GM19193 (cell line): ENCODE measurements around the gene ADGRF1.

Experiments
- POLR2A ChIP-seq: IDR thresholded peaks from 4 replicates; pipeline ENCODE4 v1.6.1; 2011; ENCODE audit not compliant: insufficient read depth, insufficient read length; ENCODE audit errors: extremely low read depth

ADGRF1 gene

GRCh38 chr6:46973029-46973428 lies 69.1 kb downstream of the ADGRF1 start:
- no peak for TF ChIP-seq POLR2A

DNA sequence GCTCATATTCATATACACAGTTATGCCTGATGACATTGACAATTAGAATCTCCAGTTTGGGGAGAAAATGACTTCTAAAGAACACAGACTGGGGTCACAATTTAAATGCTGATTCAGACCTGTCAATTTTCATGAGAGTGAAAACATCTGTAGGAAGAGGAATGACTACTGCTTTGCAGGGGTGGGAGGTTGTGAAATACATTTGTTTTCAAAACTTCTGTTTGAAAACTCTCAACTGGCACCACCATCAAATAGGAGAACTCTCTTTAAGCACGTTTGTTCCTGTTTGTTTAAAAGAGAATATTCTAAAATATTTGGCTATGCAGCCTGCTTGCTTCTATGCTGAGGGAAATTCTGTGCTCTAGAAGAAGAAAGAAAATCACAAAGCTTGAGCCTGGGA lies 69.6 kb downstream of the ADGRF1 start:
- no peak for TF ChIP-seq POLR2A

- TF ChIP-seq POLR2A = no peak
Observed at GRCh38 chr6:46969206-46969605, 72.9 kb downstream of the ADGRF1 start.

DNA sequence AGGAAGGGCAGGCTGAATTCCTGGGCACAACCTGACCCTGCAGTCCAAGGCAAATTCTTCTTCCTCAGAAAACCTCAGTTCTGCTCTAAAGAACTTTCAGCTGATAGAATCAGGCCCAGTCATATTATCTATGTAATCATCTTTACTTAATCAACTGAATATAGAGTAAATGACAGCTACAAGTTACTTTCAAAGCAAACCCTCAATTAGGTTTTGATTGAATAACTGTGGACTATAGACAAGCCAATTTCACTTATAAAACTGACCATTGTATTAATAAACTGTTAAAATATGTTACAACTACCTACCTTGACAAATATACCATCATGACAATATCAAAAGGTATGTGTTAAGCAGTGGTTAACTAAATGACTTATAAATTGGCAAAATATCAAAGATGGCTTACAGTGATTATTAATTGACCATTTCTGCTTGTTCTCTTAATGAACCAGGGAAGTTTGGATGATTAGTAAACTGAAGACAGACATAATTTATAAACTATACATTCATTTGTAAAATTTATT lies 74.2 kb downstream of the ADGRF1 start:
- no peak for TF ChIP-seq POLR2A

DNA sequence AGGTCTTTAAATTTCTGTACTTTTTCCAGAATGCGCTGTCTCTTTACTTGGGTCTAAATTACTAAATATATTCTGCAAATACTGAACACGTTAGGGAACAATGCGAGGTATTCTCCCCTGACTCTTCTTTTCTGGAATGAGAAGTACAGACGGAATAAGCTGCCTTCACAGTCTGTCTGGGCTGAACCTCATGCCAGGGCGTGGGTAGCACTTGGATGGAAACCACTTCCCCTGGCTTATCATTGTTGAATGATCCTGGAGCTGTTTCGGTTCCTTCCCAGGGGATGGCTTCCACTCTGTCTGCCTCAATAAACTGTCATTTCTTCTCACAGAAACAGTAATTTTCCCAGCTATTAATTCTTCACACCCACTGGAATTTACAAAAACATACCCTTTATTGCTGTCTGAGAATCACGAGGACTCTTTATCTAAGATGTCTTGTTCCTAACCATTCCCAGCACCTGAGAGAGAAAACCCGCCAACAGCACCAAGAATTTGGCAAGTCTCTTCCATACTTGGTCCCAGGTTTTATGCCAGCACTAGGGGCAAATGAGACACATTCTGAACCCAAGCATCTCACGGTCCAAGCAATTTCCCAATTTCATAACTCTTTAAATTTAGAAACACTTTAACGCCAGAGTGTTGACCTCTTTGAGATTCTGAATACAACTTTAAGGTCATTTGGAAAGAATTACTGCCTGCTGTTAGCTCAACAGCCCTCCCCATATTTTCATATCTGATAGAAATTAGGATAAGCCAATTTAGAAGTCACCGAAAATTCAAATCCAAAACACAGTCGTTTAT lies 77.2 kb downstream of the ADGRF1 start:
- TF ChIP-seq POLR2A = no peak

DNA sequence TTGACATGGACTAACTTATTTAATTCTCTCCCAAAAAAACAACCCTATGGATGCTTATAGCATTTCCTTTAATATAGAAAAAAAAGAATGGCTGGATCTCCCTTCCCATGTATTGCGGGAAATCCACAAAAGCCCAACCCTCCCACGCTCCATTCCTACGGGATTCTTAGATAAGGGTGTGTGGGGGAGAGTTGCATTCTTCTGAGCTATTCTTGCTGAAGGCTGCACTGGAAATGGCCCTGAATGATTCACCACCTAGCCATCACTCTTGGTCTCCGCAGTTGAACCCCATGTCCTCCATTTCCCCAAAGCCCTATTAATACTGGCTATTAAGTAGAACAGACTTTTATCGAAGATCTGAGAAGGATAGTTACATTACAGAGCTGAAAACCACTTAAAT lies 78.5 kb downstream of the ADGRF1 start:
- TF ChIP-seq POLR2A = no peak

GRCh38 chr6:46963039-46963438 lies 79.1 kb downstream of the ADGRF1 start:
- no peak for TF ChIP-seq POLR2A

- no peak for TF ChIP-seq POLR2A
Observed at GRCh38 chr6:46961711-46962110, 80.4 kb downstream of the ADGRF1 start.

DNA sequence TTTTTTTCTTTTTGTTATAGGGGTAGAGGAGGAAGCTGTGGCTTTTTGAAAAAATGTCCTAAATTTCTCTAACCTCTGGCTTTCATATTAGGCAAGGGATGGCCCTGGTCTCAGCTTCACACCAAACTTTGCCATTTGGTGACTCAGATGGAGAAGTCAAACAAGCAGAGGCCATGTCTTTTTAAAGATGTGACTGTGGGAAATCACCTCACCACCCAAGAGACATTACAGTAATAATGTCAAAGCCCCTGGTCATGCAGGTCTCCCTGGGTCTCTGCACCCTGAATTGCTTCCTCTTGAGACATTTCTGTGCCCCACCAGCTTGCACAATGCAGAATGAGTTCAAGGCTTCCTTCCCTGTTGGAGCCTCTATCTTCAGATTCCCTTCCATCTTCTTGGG lies 80.9 kb downstream of the ADGRF1 start:
- no peak for TF ChIP-seq POLR2A

DNA sequence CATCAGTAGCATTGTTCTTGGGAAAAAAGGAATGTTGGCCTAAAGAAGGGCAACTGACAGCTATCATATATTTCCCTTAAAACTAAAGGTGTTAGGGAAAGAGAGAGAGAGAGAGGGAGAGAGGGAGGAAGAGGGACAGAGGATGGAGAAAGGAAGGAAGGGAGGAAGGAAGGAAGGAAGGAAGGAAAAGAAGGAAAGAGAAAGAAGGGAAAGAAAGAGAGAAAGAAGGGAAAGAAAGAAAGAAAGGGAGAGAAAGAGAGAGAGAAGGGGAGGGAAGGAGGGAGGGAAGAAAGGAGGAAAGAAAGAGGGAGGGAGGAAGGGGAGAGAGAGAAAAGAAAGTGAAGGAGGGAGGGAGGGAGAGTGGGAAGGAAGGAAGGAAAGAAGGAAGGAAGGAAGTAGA lies 82.7 kb downstream of the ADGRF1 start:
- TF ChIP-seq POLR2A = no peak

DNA sequence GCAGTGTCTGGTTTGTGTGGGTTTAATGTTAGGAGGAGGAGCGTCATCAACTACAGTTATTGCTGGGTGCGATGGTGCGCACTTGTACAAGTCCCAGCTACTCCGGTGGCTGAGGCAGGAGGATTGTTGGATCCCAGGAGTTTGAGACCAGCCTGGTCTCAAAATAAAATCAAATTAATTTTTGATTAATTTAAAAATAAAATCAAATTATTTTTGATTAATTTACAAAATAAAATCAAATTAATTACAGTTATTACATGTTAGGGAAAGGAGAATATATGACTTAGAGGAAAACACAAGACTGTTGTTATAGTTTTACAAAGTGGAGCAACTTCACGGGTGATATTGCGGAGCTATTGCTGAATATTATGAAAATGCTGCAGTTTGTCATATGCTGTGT lies 85.7 kb downstream of the ADGRF1 start:
- TF ChIP-seq POLR2A = no peak

GRCh38 chr6:46954837-46955451 lies 87.2 kb downstream of the ADGRF1 start:
- TF ChIP-seq POLR2A = no peak

GRCh38 chr6:46953921-46954320 lies 88.2 kb downstream of the ADGRF1 start:
- TF ChIP-seq POLR2A = no peak

DNA sequence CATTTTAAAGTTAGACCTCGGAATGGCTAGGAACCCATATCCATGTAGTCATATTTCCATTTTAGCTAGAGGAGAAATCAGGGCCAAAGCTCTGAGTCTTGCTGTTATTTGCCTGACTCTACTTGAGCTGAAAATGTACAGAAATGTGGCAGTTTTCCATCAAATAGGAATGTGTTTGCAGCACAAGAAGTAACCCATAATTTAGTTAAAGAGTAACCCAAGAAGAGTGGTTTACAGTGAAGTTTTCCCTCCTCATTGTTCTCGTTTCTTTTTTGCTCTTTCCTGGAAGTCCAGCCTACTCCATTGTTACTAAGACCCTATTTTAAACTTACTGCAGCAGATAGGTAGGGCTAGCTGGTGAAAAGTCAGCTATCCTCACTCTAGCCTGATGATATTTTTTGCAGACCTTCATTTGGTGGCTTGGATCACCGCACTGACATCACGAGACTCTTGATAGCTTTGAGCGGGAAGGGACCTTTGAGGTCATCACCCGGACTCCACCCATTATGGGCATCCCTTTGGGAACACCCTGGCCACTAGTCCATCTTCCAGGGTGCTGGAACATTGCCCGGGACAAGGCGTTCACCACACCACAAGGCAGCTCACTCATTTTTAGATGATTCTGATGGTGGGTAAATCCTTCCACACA lies 92.4 kb downstream of the ADGRF1 start:
- TF ChIP-seq POLR2A = no peak

DNA sequence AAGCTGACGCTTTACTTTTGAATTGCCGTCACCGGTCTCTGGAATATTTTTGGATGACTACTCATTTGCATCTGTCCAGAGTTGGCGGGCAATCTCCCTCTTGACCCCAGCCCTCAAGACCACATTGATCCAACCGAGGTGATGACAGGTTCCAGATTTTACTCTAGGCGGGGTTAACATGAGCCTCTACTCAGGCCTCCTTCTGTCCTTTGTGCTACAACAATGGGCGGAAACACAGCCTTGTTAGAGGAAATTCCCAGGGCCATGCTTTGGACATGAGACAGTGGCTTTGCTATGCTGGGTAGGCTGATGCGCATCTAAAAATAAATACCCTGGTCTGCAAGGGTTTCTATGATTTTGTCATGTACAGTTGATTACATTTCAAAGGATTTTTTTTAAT lies 93.4 kb downstream of the ADGRF1 start:
- TF ChIP-seq POLR2A = no peak
